K562 (cell line): ENCODE measurements around the gene OLFML3. TPM values are rescaled to one million over a fixed set of nuclear protein-coding genes. Genes with fewer than 3 reads are reported as not detected.

Experiments
- ATAC-seq: fragments of 200-7000 bp; cut with Tn5 transposase; 3 replicates; pipeline ENCODE4 v1.9.1; 2020; ENCODE audit warnings: moderate library complexity
- BruUV-seq: library from RNA; stranded (reverse); fragments of 400-500 nt; replicated peaks from 2 replicates; lab custom pipeline; 2021; lab: Mats Ljungman, UMichigan
- CTCF ChIA-PET: fragments of 300-600 bp; formaldehyde crosslinking; extraction: SDS; loops from one replicate; lab custom pipeline; 2021; ENCODE audit warnings: low intra/inter-chr PET ratio; lab: Yijun Ruan, JAX
- POLR2A ChIA-PET: fragments of 300-600, 350-650 bp; sonication (Branson Sonifier 250); formaldehyde crosslinking; extraction: SDS; loops from one replicate; lab custom pipeline; 2021; ENCODE audit warnings: antibody characterized with exemption, inconsistent platforms; lab: Yijun Ruan, JAX
- DNase-seq, 4 experiments: peaks; one replicate each; pipeline versions ENCODE4 v3.0.0 to v3.0.0-alpha.2; 2011 to 2018; ENCODE audit warnings: low spot score in 3 of 4, mixed read lengths in 3 of 4; ENCODE audit errors: extremely low read depth in 1 of 4
- FAIRE-seq: peaks from 2 replicates; lab custom pipeline; 2011; peaks lifted over from hg19 to GRCh38; lab: Jason Lieb, UNC
- H2AFZ ChIP-seq: 2 replicates; pipeline ENCODE4 v1.6.0; 2011; ENCODE audit warnings: low read depth, low read length, control low read depth, inconsistent platforms
- H3K27ac ChIP-seq: fragments of 200-600 bp; 3 replicates; pipeline ENCODE4 v1.8.0; 2011; ENCODE audit warnings: low read depth, mild to moderate bottlenecking, control low read depth, inconsistent platforms, low read length, moderate library complexity, mixed read lengths; ENCODE audit errors: extremely low read depth
- H3K27me3 ChIP-seq, 2 experiments: fragments of 300-600 bp in 1 of 2; 2 replicates in 1 of 2; 3 replicates in 1 of 2; pipeline versions ENCODE4 v1.6.0 to v1.8.0; 2011; ENCODE audit warnings: inconsistent platforms in 2 of 2, low read length in 2 of 2, mild to moderate bottlenecking in 1 of 2, mixed read lengths in 1 of 2, moderate library complexity in 1 of 2; ENCODE audit not compliant: control insufficient read depth in 2 of 2, insufficient read depth in 2 of 2
- H3K36me3 ChIP-seq: fragments of 300-600 bp; 3 replicates; pipeline ENCODE4 v1.8.0; 2011; ENCODE audit warnings: mild to moderate bottlenecking, low read length, inconsistent platforms; ENCODE audit not compliant: control insufficient read depth, insufficient read depth
- H3K4me1 ChIP-seq, 2 experiments: fragments of 200-600 bp in 1 of 2; replicated peaks in 1 of 2; 2 replicates in 1 of 2; 3 replicates in 1 of 2; pipeline versions ENCODE4 v1.5.1 to v1.8.0; 2011; ENCODE audit warnings: inconsistent platforms in 2 of 2, low read length in 2 of 2, mild to moderate bottlenecking in 1 of 2, mixed read lengths in 1 of 2, moderate library complexity in 1 of 2; ENCODE audit not compliant: control insufficient read depth in 2 of 2, insufficient read depth in 2 of 2
- H3K4me2 ChIP-seq: 2 replicates; pipeline ENCODE4 v1.6.1; 2011; ENCODE audit warnings: low read length, control low read depth, inconsistent platforms, mixed read lengths; ENCODE audit not compliant: insufficient read depth
- H3K4me3 ChIP-seq: fragments of 200-600 bp; sonication (generic), shearing (Covaris generic); 2 replicates; pipeline ENCODE4 v1.5.1; 2016; ENCODE audit warnings: control low read depth, inconsistent platforms
- H3K79me2 ChIP-seq: fragments of 200-600 bp; 3 replicates; pipeline ENCODE4 v1.8.0; 2011; ENCODE audit warnings: low read length, inconsistent platforms; ENCODE audit not compliant: control insufficient read depth, insufficient read depth
- H3K9ac ChIP-seq, 2 experiments: 2 replicates each; pipeline versions ENCODE4 v1.6.0 to v1.6.1; 2011; ENCODE audit warnings: low read depth in 2 of 2, low read length in 2 of 2, control low read depth in 1 of 2, inconsistent platforms in 1 of 2, mild to moderate bottlenecking in 1 of 2, mixed read lengths in 1 of 2; ENCODE audit not compliant: insufficient read depth in 1 of 2
- H3K9me1 ChIP-seq: one replicate; pipeline ENCODE4 v1.6.0; 2011; ENCODE audit warnings: inconsistent platforms, mild to moderate bottlenecking, low read length, moderate library complexity; ENCODE audit not compliant: control insufficient read depth, insufficient read depth
- H3K9me3 ChIP-seq: replicated peaks from 2 replicates; pipeline ENCODE4 v1.5.1; 2011; ENCODE audit warnings: low read depth, low read length, inconsistent platforms; ENCODE audit not compliant: control insufficient read depth, insufficient read depth
- H4K20me1 ChIP-seq: replicated peaks from 2 replicates; pipeline ENCODE4 v1.6.1; 2011; ENCODE audit warnings: low read length, inconsistent platforms, mixed read lengths; ENCODE audit not compliant: control insufficient read depth, insufficient read depth
- ZNF133 ChIP-seq: fragments of 250-450 bp; sonication (Bioruptor Pico); IDR thresholded peaks from 2 replicates; pipeline ENCODE4 v1.4.0; 2020; ENCODE audit warnings: mild to moderate bottlenecking
- WGBS: fragments of 100-300 bp; shearing (Covaris generic); methylation state at CpG from one replicate; pipeline ENCODE4 v1.1.6; 2016; ENCODE audit warnings: low coverage, mixed read lengths; ENCODE audit not compliant: insufficient coverage; ENCODE audit errors: missing lambda C conversion rate; 5-methylcytosine and 5-hydroxymethylcytosine counted together
- in situ Hi-C: fragments of 300-500 bp; cut with MboI; formaldehyde crosslinking; loops from 4 replicates; pipeline ENCODE4 v1.15.0; 2018; ENCODE audit warnings: inconsistent platforms, mixed read lengths
- intact Hi-C: fragments of 100-400 bp; cut with micrococcal nuclease; formaldehyde crosslinking; loops from 2 replicates; pipeline ENCODE4 v1.14.2; 2022
- polyA plus RNA-seq, 8 experiments: library from polyadenylated mRNA; depleted of rRNA in 4 of 8; stranded (reverse) in 5 of 8; unstranded in 3 of 8; fragments of >200 nt; fragmentation: Nextera tagmentation in 2 of 8; fragmentation: Illumina TruSeq in 1 of 8; extraction: Ambion mirVana in 2 of 8; extraction: Trizol in 1 of 8; gene quantifications; 2 replicates each; pipeline versions ENCODE4 v1.2.1 to v1.2.3, GENCODE V29; 2011 to 2014; ENCODE audit warnings: inconsistent platforms in 1 of 8, missing spikeins in 1 of 8
- total RNA-seq, 7 experiments: library from RNA; depleted of rRNA in 6 of 7; stranded (reverse); fragments of >200 nt in 6 of 7; fragmentation: Illumina TruSeq in 2 of 7; extraction: Trizol in 2 of 7; gene quantifications; 2 replicates each; pipeline versions ENCODE4 v1.2.1 to v1.2.3, GENCODE V29; 2011 to 2021; ENCODE audit warnings: low replicate concordance in 1 of 7
- TF ChIP-seq, protein P1 (sequence below), 3 experiments: fragments of 200-800 bp in 1 of 3; fragments of 250-450 bp in 1 of 3; fragments of 450-650 bp in 1 of 3; sonication (Bioruptor Pico) in 1 of 3; sonication (Bioruptor generic) in 1 of 3; formaldehyde crosslinking in 1 of 3; IDR thresholded peaks; 2 replicates each; pipeline versions ENCODE4 v1.6.1 to v1.8.0; 2016 to 2022; ENCODE audit warnings: mild to moderate bottlenecking in 2 of 3, missing genetic modification characterization in 2 of 3, missing compliant biosample characterization in 1 of 3, moderate library complexity in 1 of 3

OLFML3 gene
- total and polyA plus RNA-seq, 9 of the 15 experiments (the other 6 are each of a cell fraction or from before 2014, with no cell fraction given), result 0.07 to 0.13 (median 0.07) TPM; not detected in 6

DNA sequence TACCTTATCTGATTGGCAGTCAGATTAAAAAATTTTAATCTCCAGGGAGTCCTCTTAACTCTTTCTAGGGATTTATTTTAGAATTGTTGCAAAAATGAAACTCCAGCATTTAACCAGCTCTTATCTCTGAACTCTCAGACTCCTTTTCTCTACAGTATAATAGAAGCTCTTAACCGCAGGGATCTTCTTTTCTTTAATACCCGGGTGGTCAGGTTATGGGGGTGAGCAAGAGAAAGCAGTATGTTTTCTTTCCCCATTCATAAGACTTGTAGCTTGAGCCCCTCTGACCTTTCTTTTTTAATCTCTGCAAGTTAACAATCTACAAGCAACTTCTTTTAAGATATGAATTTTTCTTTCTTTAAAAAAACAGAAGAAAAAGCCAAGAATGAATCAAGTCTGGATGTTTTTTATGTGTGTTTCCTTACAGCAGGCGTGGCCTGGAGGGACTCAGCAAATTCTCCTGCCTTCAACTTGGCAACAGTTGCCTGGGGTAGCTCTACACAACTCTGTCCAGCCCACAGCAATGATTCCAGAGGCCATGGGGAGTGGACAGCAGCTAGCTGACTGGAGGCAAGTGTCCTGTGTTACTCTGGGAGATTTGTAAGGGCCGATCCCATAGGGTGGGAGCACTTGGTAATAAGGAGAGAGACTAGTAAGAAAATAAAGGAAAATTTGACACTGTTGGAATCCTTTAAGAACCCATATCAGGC, 13.4 kb upstream of the OLFML3 start:
- 89% methylated on average over 4 of the region's 4 CpGs for WGBS
- no peak for DNase-seq
- Histone ChIP-seq H3K9me1 (no peaks in the 10 kb centered on the region), H3K27ac (no peak overlapping the region), H3K9me3 (no peaks in the 10 kb centered on the region), H3K4me3 (no peak overlapping the region), H3K79me2 (no peaks in the 10 kb centered on the region), H2AFZ (no peak overlapping the region), H4K20me1 (no peaks in the 10 kb centered on the region), H3K4me2 (no peak overlapping the region), H3K36me3 (peaks cover 95% of the 10 kb centered on the region), H3K27me3 (no peaks in the 10 kb centered on the region), H3K4me1 (no peaks in the 10 kb centered on the region), H3K9ac (no peak overlapping the region)
- no peak for ATAC-seq
- BruUV-seq, result no TSS peak
- TF ChIP-seq, protein P1, sequence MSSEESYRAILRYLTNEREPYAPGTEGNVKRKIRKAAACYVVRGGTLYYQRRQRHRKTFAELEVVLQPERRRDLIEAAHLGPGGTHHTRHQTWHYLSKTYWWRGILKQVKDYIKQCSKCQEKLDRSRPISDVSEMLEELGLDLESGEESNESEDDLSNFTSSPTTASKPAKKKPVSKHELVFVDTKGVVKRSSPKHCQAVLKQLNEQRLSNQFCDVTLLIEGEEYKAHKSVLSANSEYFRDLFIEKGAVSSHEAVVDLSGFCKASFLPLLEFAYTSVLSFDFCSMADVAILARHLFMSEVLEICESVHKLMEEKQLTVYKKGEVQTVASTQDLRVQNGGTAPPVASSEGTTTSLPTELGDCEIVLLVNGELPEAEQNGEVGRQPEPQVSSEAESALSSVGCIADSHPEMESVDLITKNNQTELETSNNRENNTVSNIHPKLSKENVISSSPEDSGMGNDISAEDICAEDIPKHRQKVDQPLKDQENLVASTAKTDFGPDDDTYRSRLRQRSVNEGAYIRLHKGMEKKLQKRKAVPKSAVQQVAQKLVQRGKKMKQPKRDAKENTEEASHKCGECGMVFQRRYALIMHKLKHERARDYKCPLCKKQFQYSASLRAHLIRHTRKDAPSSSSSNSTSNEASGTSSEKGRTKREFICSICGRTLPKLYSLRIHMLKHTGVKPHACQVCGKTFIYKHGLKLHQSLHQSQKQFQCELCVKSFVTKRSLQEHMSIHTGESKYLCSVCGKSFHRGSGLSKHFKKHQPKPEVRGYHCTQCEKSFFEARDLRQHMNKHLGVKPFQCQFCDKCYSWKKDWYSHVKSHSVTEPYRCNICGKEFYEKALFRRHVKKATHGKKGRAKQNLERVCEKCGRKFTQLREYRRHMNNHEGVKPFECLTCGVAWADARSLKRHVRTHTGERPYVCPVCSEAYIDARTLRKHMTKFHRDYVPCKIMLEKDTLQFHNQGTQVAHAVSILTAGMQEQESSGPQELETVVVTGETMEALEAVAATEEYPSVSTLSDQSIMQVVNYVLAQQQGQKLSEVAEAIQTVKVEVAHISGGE (CRISPR knock-in tag; IDR thresholded peaks at IDR 0.05), result peak in 1 of 3 experiments; percentile 15; a peak in 1 of 6 replicates
- no peak for TF ChIP-seq ZNF133 (CRISPR knock-in tag)
- intact Hi-C loops, result no loop called here
- no peak for FAIRE-seq
- in situ Hi-C loops, result no loop called here
- ChIA-PET POLR2A (no interaction called here), CTCF (interaction anchor here (0.6 kb wide), 1 partner anchor 122 kb away, joined by 3 read pairs; no protein-coding TSS in a partner anchor)
